Measurements from ENCODE around the gene NCKAP5.

Gene NCKAP5

DNA sequence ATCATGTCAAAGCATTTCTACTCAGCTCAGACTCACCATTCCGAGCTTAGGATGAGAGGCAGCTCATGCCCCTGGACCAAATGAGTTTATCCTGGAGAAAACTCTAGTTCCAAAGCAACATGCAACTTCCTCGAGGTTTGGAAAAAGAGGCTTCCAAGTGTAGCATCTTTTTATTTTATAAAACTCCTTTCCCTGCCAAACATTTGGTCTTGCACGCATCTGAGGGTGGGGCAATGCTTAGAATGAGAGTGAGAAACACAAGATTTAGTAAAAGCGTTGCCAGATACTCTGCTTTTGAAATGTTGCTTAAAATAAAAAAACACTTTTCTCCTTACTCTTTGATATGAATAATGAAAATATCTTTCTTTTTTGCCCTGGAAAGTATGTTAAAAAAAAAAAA lies 151.5 kb downstream of the NCKAP5 start:
- DNase-seq (ENCODE audit: low spot score in 2 of 2), result no peak
- H3K27ac Mint-ChIP-seq (ENCODE audit: low read depth), result no peak overlapping the region
- no peaks in the 10 kb centered on the region for H3K36me3 Mint-ChIP-seq (ENCODE audit: insufficient read depth)
- no peaks in the 10 kb centered on the region for H3K4me1 Mint-ChIP-seq
- no peak overlapping the region for H3K4me3 Mint-ChIP-seq
- H3K27me3 Mint-ChIP-seq, result no peaks in the 10 kb centered on the region
- H3K9me3 Mint-ChIP-seq, result peaks cover 6% of the 10 kb centered on the region
- no peak for ATAC-seq (replicated peaks; ENCODE audit: extremely low read depth, poor library complexity, severe bottlenecking)

DNA sequence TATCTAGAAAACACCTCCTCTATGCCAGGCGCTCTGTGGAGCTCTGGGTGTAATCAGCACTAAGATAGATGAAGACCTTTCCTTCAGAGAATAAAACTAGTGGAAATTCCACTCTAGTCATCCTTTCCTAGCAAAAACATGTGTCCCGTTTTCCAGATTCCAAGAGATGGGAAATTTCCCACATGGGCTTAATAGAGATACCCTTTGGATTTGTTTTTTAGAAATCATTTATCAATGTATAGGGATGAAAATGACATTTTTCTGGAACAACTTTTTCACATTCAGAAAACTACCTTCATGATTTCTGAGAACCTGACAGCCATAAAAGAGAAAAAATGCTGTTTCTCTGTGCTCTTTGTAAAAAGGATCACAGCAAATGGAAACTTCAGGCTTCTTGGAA lies 152.1 kb downstream of the NCKAP5 start:
- Mint-ChIP-seq H3K9me3 (peaks cover 9% of the 10 kb centered on the region), H3K4me1 (no peaks in the 10 kb centered on the region), H3K27me3 (no peaks in the 10 kb centered on the region), H3K36me3 (ENCODE audit: insufficient read depth) (no peaks in the 10 kb centered on the region), H3K27ac (ENCODE audit: low read depth) (no peak overlapping the region), H3K4me3 (no peak overlapping the region)
- no peak for DNase-seq (ENCODE audit: low spot score in 2 of 2)
- no peak for ATAC-seq (replicated peaks; ENCODE audit: extremely low read depth, poor library complexity, severe bottlenecking)

DNA sequence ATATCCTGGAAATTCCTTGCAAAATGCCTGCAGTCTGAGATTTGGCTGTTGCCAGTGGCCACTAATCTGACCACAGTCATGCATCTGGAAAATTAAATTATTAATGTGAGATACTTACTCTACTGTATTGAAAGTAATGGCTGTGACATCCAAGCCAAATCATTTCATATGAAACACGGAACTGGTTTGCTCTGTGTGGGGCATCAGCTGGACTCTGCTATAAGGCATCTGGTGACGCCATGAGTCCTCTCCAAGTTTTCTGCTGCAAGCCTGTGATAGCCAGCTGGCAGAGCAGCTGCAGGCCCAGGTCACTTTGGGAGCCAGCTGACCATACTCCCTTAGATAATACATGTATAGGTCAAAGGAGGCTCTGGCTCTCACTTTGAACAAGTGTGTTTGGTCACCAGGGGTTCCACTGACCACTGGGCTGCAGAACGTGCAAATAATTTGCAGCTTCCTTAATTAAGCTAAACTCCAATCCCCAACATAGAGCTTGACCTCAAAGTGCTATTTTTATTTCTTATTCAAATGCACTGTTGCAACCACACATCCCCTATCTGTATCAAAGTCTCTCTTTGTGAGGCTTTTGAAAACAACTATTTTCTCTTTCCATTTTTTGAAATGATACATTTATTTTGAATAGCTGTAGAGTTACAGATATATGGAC lies 152.9 kb downstream of the NCKAP5 start:
- no peaks in the 10 kb centered on the region for H3K4me1 Mint-ChIP-seq
- DNase-seq (ENCODE audit: low spot score in 2 of 2) (no peak), ATAC-seq (replicated peaks; ENCODE audit: extremely low read depth, poor library complexity, severe bottlenecking) (no peak)
- peaks cover 12% of the 10 kb centered on the region for H3K9me3 Mint-ChIP-seq
- H3K27ac Mint-ChIP-seq (ENCODE audit: low read depth), result no peak overlapping the region
- no peak overlapping the region for H3K4me3 Mint-ChIP-seq
- no peaks in the 10 kb centered on the region for H3K27me3 Mint-ChIP-seq
- H3K36me3 Mint-ChIP-seq (ENCODE audit: insufficient read depth), result no peaks in the 10 kb centered on the region

DNA sequence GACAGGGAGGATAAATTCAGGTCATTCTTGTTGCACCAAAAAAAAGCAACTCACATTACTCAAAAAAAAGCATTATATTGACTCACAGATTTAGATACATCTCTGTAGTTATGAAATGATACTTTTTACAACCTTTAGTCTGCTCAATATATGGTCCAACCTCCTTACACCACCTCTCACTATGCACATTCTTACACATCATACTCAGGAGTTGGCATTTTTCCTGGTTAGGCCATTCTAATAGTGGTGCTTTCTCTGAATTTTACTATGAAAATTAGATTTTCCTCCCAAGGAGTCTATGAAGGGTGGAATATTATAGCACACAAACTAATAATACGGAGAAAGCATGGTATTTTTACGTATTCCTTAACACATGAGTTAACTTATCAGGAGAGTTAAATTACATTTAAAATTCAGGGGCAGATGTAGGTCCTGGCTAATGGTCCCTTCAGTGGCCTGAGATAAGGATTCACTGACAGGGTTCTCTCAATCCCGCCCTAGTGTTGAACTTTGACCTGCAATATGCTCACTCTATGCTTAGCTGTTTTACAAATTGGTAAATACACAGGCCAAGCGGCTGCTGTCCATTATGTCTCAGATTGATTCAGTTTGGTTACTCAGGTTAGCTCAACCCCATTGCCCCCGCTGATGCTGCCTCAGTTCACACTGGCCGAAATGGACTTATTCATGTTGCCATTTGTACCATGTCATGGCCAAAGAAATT lies 153.6 kb downstream of the NCKAP5 start:
- ATAC-seq (replicated peaks; ENCODE audit: extremely low read depth, poor library complexity, severe bottlenecking), result no peak
- Mint-ChIP-seq H3K27ac (ENCODE audit: low read depth) (no peak overlapping the region), H3K27me3 (no peaks in the 10 kb centered on the region), H3K9me3 (peaks cover 12% of the 10 kb centered on the region), H3K4me3 (no peak overlapping the region), H3K36me3 (ENCODE audit: insufficient read depth) (no peaks in the 10 kb centered on the region), H3K4me1 (no peaks in the 10 kb centered on the region)
- DNase-seq (ENCODE audit: low spot score in 2 of 2), result no peak

DNA sequence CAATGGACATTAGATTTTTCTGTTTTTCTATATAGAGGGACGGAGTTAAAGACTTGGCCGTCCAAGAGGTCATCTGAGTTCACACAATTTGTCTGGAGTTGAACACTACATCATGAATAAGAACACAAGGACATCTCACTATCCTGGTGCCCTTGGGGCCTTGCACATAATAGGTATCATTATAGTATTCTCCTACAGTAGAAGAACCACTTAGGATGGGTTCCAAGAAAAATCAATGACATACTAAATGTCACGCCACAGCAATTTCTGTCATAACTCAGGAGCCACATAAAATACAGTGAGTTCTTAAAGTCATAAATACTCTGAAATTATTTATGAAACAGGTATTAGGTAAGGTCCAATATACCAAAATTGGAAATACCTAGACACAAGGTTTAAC lies 154.4 kb downstream of the NCKAP5 start:
- Mint-ChIP-seq H3K27ac (ENCODE audit: low read depth) (no peak overlapping the region), H3K36me3 (ENCODE audit: insufficient read depth) (no peaks in the 10 kb centered on the region), H3K4me3 (no peak overlapping the region), H3K4me1 (no peaks in the 10 kb centered on the region), H3K27me3 (no peaks in the 10 kb centered on the region), H3K9me3 (peaks cover 12% of the 10 kb centered on the region)
- ATAC-seq (replicated peaks; ENCODE audit: extremely low read depth, poor library complexity, severe bottlenecking) (no peak), DNase-seq (ENCODE audit: low spot score in 2 of 2) (no peak)

DNA sequence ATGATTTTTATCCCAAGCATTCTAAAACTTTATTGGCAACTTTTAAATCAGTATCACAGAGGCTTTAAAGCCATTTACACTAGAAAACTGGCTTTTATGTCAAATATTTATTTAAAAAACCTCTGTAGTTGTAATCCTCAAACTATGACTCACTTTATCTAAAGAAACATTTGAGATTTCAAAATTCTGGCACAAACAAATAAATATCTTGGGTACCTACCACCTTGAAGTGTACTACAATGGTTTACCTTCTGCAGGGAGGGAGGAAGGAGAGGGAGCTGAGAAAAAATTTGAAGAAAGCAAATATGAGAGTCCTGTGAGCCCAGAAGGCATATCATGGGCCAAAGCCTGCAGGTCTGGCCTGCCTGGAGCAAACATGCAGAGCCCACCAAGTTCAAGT lies 155.6 kb downstream of the NCKAP5 start:
- Mint-ChIP-seq H3K27ac (ENCODE audit: low read depth) (no peak overlapping the region), H3K4me1 (no peaks in the 10 kb centered on the region), H3K36me3 (ENCODE audit: insufficient read depth) (no peaks in the 10 kb centered on the region), H3K27me3 (no peaks in the 10 kb centered on the region), H3K9me3 (peaks cover 12% of the 10 kb centered on the region), H3K4me3 (no peak overlapping the region)
- no peak for ATAC-seq (replicated peaks; ENCODE audit: extremely low read depth, poor library complexity, severe bottlenecking)
- no peak for DNase-seq (ENCODE audit: low spot score in 2 of 2)

DNA sequence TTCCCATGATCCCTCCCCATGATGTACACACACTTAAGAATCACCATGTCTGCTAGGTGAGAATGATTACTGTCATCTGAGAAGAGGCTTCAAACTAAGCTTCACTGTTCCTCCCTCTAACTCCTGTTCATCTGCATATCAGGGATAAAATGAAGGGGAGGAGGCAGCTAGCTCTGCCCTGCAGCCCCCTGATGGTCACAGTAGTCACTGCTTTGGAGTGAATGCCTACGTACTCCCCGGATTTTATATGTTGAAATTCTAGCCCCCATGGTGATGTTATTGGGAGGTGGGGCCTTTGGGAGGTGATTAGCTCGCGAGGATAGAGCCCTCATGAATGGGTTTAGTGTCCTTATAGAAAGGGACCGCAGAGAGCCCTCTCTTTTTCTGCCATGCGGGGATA lies 156.4 kb downstream of the NCKAP5 start:
- Mint-ChIP-seq H3K36me3 (ENCODE audit: insufficient read depth) (peaks cover under 1% of the 10 kb centered on the region), H3K4me1 (no peaks in the 10 kb centered on the region), H3K27ac (ENCODE audit: low read depth) (no peak overlapping the region), H3K4me3 (no peak overlapping the region), H3K27me3 (no peaks in the 10 kb centered on the region), H3K9me3 (peaks cover 6% of the 10 kb centered on the region)
- no peak for ATAC-seq (replicated peaks; ENCODE audit: extremely low read depth, poor library complexity, severe bottlenecking)
- no peak for DNase-seq (ENCODE audit: low spot score in 2 of 2)

DNA sequence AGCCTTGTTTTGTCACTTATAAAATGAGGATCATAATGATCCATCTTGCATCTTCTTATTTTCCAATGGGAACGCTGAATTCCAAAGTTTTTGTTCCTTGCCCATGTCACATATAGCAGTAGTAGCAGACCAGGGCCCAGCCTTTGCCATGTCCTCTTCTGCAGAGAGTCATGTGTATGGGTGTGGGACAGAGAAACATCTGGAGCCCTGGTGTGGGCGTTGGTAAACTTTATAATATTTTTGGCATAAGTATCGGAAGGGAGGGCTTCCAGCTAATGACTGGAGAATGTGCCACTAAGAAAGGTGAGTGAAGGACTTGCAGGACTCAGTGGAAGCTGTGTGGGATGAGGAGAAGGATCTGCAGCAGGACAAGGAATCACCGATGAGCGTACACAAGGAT lies 157.2 kb downstream of the NCKAP5 start:
- no peak overlapping the region for H3K27ac Mint-ChIP-seq (ENCODE audit: low read depth)
- H3K27me3 Mint-ChIP-seq, result no peaks in the 10 kb centered on the region
- H3K4me3 Mint-ChIP-seq, result no peak overlapping the region
- no peaks in the 10 kb centered on the region for H3K4me1 Mint-ChIP-seq
- ATAC-seq (replicated peaks; ENCODE audit: extremely low read depth, poor library complexity, severe bottlenecking), result no peak
- H3K36me3 Mint-ChIP-seq (ENCODE audit: insufficient read depth), result peaks cover 2% of the 10 kb centered on the region
- H3K9me3 Mint-ChIP-seq, result peaks cover 9% of the 10 kb centered on the region
- DNase-seq (ENCODE audit: low spot score in 2 of 2), result no peak

DNA sequence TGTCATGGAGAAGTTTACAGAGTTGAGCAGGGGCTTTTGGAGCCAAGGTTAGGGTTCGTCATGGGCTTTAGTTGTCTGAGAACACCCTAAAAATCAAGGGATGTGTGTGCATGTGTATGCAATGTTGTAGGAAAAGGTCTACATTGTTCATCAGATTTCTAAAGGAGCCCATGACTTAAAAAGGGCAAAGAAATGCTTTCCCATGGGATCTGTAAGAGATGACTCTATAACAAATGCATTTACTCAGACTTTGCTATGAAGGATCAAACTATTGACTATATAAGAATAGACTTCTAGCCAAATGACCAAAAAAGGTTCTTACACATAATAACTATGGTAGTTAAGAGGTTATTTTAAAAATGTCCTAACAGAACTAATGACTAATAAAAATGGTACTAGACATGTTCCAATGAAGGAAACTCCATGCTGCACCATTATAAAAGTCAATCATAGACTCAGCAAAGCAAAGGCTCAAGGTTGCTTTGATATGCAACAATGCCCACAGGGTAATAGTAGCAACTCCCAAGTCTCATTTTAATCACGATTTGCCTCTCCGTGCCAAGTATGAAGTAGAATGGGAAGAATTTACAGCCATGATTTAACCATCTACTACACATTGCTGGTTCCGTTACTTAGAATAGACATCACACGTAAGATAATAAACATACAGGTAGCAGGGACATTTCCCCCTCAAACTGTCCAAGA lies 158.5 kb downstream of the NCKAP5 start:
- peaks cover 2% of the 10 kb centered on the region for H3K36me3 Mint-ChIP-seq (ENCODE audit: insufficient read depth)
- no peak overlapping the region for H3K4me3 Mint-ChIP-seq
- H3K4me1 Mint-ChIP-seq, result no peaks in the 10 kb centered on the region
- no peak for ATAC-seq (replicated peaks; ENCODE audit: extremely low read depth, poor library complexity, severe bottlenecking)
- H3K27ac Mint-ChIP-seq (ENCODE audit: low read depth), result no peak overlapping the region
- peaks cover 12% of the 10 kb centered on the region for H3K9me3 Mint-ChIP-seq
- DNase-seq (ENCODE audit: low spot score in 2 of 2), result no peak
- no peaks in the 10 kb centered on the region for H3K27me3 Mint-ChIP-seq

DNA sequence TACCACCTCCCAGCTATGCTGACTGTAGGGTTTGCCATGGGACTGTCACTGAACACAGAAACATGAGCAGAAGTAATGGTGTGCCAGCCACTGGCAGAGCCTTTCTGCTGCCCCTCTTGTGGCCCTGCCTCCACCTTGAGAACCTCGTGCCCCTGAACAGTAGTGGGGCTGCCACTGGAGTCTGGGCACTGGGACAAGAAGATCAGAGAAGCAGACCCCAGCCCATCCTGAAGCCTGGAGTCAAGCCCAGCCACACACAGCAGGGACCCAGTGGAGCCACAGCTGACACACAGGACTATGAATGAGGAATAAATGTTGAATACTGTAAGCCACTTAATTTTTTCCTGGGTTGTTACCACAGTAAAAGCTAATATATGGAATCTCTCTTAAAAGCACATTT lies 159.6 kb downstream of the NCKAP5 start:
- Mint-ChIP-seq H3K4me1 (no peaks in the 10 kb centered on the region), H3K27me3 (no peaks in the 10 kb centered on the region), H3K36me3 (ENCODE audit: insufficient read depth) (peaks cover 2% of the 10 kb centered on the region), H3K4me3 (no peak overlapping the region), H3K27ac (ENCODE audit: low read depth) (no peak overlapping the region), H3K9me3 (peaks cover 12% of the 10 kb centered on the region)
- DNase-seq (ENCODE audit: low spot score in 2 of 2), result no peak
- no peak for ATAC-seq (replicated peaks; ENCODE audit: extremely low read depth, poor library complexity, severe bottlenecking)

DNA sequence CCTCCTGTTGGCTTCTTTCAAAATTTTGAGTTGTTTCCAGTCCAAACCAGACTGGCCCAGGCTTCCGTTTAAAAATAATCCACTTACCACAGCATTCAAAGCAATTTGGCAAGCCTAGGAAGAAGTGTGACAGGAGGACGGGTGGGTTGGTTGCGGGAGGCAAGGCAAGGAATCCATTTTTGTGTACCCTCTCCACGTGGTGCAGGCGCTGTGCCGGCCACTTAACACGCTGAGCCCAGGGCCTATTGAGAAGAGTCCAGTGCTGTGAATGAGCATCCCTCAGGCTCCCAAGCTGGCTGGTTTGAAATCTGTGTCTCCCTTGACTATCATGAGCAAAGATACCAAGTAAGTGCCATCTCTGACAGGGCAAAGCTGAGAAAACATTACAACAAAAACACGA lies 160.9 kb downstream of the NCKAP5 start:
- Mint-ChIP-seq H3K27me3 (no peaks in the 10 kb centered on the region), H3K36me3 (ENCODE audit: insufficient read depth) (peaks cover 2% of the 10 kb centered on the region), H3K4me3 (no peak overlapping the region), H3K9me3 (peaks cover 12% of the 10 kb centered on the region), H3K27ac (ENCODE audit: low read depth) (no peak overlapping the region), H3K4me1 (no peaks in the 10 kb centered on the region)
- ATAC-seq (replicated peaks; ENCODE audit: extremely low read depth, poor library complexity, severe bottlenecking), result no peak
- DNase-seq (ENCODE audit: low spot score in 2 of 2), result no peak

DNA sequence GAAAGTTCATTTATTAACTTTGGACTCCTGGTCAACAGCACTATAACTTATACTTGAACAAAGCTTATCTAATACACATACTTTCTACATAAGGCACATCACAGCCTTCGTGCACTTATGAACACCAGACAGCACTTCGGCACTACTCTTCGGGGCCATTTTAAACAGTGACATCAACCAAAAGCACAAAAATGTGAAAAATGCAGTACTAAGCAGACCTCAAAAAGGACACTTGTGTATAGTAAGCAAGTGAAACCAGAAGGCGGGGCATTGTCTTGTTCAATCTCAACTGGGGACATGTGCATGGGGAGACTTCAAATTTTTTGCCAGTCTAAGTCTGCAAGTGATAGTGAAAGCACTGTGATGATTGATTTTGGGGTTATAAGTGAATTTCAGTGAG lies 163.0 kb downstream of the NCKAP5 start:
- H3K4me1 Mint-ChIP-seq, result no peaks in the 10 kb centered on the region
- no peak overlapping the region for H3K4me3 Mint-ChIP-seq
- no peaks in the 10 kb centered on the region for H3K27me3 Mint-ChIP-seq
- DNase-seq (ENCODE audit: low spot score in 2 of 2) (no peak), ATAC-seq (replicated peaks; ENCODE audit: extremely low read depth, poor library complexity, severe bottlenecking) (no peak)
- H3K36me3 Mint-ChIP-seq (ENCODE audit: insufficient read depth), result peaks cover 2% of the 10 kb centered on the region
- H3K9me3 Mint-ChIP-seq, result peaks cover 6% of the 10 kb centered on the region
- H3K27ac Mint-ChIP-seq (ENCODE audit: low read depth), result no peak overlapping the region

DNA sequence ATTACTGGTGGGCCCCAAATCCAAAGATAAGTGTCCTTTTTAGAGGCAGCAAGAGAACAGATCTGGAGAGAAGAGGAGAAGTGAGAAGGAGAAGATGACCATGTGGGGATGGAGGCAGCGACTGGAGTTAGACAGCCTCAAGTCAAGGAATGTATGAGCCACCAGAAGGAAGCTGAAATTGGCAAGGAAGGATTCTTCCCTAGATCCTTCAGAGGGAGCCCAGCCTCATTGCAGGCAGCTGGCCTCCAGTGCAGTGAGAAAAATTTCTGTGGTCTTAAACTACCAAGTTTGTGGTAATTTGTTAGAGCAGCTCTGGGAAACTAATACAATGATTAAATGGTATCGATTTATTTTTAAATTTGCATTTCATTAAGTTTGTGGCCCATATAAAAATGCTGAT lies 167.9 kb downstream of the NCKAP5 start:
- no peak overlapping the region for H3K4me3 Mint-ChIP-seq
- DNase-seq (ENCODE audit: low spot score in 2 of 2), result no peak
- peaks cover 5% of the 10 kb centered on the region for H3K9me3 Mint-ChIP-seq
- no peaks in the 10 kb centered on the region for H3K27me3 Mint-ChIP-seq
- H3K36me3 Mint-ChIP-seq (ENCODE audit: insufficient read depth), result no peaks in the 10 kb centered on the region
- no peak overlapping the region for H3K27ac Mint-ChIP-seq (ENCODE audit: low read depth)
- ATAC-seq (replicated peaks; ENCODE audit: extremely low read depth, poor library complexity, severe bottlenecking), result no peak
- no peaks in the 10 kb centered on the region for H3K4me1 Mint-ChIP-seq
